Neuronal stem cell (in vitro differentiated cells): ENCODE measurements around the gene FADS2.

ENCODE experiments used
- DNase-seq: peaks from one replicate; pipeline ENCODE4 v3.0.0-alpha.2; 2013; ENCODE audit warnings: low spot score
- H2AFZ ChIP-seq: one replicate; pipeline ENCODE4 v1.6.1; 2013; ENCODE audit warnings: mild to moderate bottlenecking, low read length, inconsistent platforms
- H2AK5ac ChIP-seq: 2 replicates; pipeline ENCODE4 v1.6.1; 2013; ENCODE audit warnings: low read depth, mild to moderate bottlenecking, inconsistent platforms, low read length, moderate library complexity, mixed read lengths
- H2BK120ac ChIP-seq: 2 replicates; pipeline ENCODE4 v1.6.1; 2013; ENCODE audit warnings: low read depth, mild to moderate bottlenecking, inconsistent platforms, low read length, moderate library complexity, mixed read lengths
- H2BK12ac ChIP-seq: one replicate; pipeline ENCODE4 v1.6.1; 2013; ENCODE audit warnings: low read length, inconsistent platforms
- H2BK15ac ChIP-seq: 2 replicates; pipeline ENCODE4 v1.6.1; 2013; ENCODE audit warnings: mild to moderate bottlenecking, low read length, inconsistent platforms, mixed read lengths
- H2BK5ac ChIP-seq: one replicate; pipeline ENCODE4 v1.6.1; 2013; ENCODE audit warnings: inconsistent platforms, mild to moderate bottlenecking, low read length, moderate library complexity
- H3K14ac ChIP-seq: one replicate; pipeline ENCODE4 v1.6.1; 2013; ENCODE audit warnings: low read length, inconsistent platforms
- H3K18ac ChIP-seq: 2 replicates; pipeline ENCODE4 v1.6.1; 2013; ENCODE audit warnings: low read length, inconsistent platforms
- H3K23ac ChIP-seq: 2 replicates; pipeline ENCODE4 v1.6.1; 2013; ENCODE audit warnings: low read depth, mild to moderate bottlenecking, mixed read lengths, low read length, inconsistent platforms; ENCODE audit not compliant: poor library complexity
- H3K27ac ChIP-seq: replicated peaks from 3 replicates; pipeline ENCODE4 v1.5.1; 2013; ENCODE audit warnings: low read length, inconsistent platforms
- H3K27me3 ChIP-seq, 3 experiments: 2 replicates each; pipeline ENCODE4 v1.6.1; 2013; ENCODE audit warnings: low read length in 3 of 3, mild to moderate bottlenecking in 2 of 3, inconsistent platforms in 1 of 3, low read depth in 1 of 3, mixed read lengths in 1 of 3, moderate library complexity in 1 of 3; ENCODE audit not compliant: control insufficient read depth in 3 of 3, insufficient read depth in 3 of 3
- H3K36me3 ChIP-seq, 2 donors: replicated peaks in 1 of 2; 2 replicates each; pipeline ENCODE4 v1.6.1; 2013; ENCODE audit warnings: low read length in 2 of 2; ENCODE audit not compliant: control insufficient read depth in 2 of 2, insufficient read depth in 2 of 2
- H3K4ac ChIP-seq: 2 replicates; pipeline ENCODE4 v1.6.1; 2013; ENCODE audit warnings: inconsistent platforms, mild to moderate bottlenecking, low read length, moderate library complexity
- H3K4me1 ChIP-seq, 2 donors: 1 replicate in 1 of 2; 2 replicates in 1 of 2; pipeline ENCODE4 v1.6.1; 2013; ENCODE audit warnings: low read length in 2 of 2, low read depth in 1 of 2; ENCODE audit not compliant: control insufficient read depth in 2 of 2, insufficient read depth in 1 of 2
- H3K4me2 ChIP-seq: one replicate; pipeline ENCODE4 v1.6.1; 2013; ENCODE audit warnings: mild to moderate bottlenecking, low read length, inconsistent platforms; ENCODE audit not compliant: insufficient read depth, poor library complexity, severe bottlenecking
- H3K4me3 ChIP-seq, 2 donors: 2 replicates each; pipeline ENCODE4 v1.5.1; 2013; ENCODE audit warnings: low read length in 2 of 2, mild to moderate bottlenecking in 2 of 2, inconsistent platforms in 1 of 2, moderate library complexity in 1 of 2
- H3K79me1 ChIP-seq: one replicate; pipeline ENCODE4 v1.6.1; 2013; ENCODE audit warnings: low read depth, mild to moderate bottlenecking, inconsistent platforms, low read length, moderate library complexity
- H3K9ac ChIP-seq: one replicate; pipeline ENCODE4 v1.6.1; 2013; ENCODE audit warnings: mild to moderate bottlenecking, low read depth, low read length, inconsistent platforms; ENCODE audit not compliant: poor library complexity
- H3K9me3 ChIP-seq, 2 donors: replicated peaks in 1 of 2; 2 replicates each; pipeline versions ENCODE3 to v1.6.1; 2013; ENCODE audit warnings: low read length in 2 of 2, mild to moderate bottlenecking in 2 of 2, inconsistent platforms in 1 of 2, low read depth in 1 of 2, mixed read lengths in 1 of 2, moderate library complexity in 1 of 2; ENCODE audit not compliant: control insufficient read depth in 2 of 2, insufficient read depth in 1 of 2
- H4K8ac ChIP-seq: one replicate; pipeline ENCODE4 v1.6.1; 2013; ENCODE audit warnings: low read depth, mild to moderate bottlenecking, inconsistent platforms, low read length, moderate library complexity
- H4K91ac ChIP-seq: one replicate; pipeline ENCODE4 v1.6.1; 2013; ENCODE audit warnings: low read length, low read depth, mild to moderate bottlenecking, inconsistent platforms; ENCODE audit not compliant: poor library complexity
- WGBS, 2 donors: extraction: QIAGEN DNeasy Blood & Tissue Kit; methylation state at CpG; one replicate each; pipeline ENCODE4 v1.1.7; 2013; ENCODE audit warnings: missing lambda C conversion rate in 2 of 2, mixed read lengths in 1 of 2; ENCODE audit not compliant: insufficient read length in 2 of 2, insufficient replicate concordance in 1 of 2; ENCODE audit errors: extremely low coverage in 2 of 2; 5-methylcytosine and 5-hydroxymethylcytosine counted together

Gene FADS2

DNA sequence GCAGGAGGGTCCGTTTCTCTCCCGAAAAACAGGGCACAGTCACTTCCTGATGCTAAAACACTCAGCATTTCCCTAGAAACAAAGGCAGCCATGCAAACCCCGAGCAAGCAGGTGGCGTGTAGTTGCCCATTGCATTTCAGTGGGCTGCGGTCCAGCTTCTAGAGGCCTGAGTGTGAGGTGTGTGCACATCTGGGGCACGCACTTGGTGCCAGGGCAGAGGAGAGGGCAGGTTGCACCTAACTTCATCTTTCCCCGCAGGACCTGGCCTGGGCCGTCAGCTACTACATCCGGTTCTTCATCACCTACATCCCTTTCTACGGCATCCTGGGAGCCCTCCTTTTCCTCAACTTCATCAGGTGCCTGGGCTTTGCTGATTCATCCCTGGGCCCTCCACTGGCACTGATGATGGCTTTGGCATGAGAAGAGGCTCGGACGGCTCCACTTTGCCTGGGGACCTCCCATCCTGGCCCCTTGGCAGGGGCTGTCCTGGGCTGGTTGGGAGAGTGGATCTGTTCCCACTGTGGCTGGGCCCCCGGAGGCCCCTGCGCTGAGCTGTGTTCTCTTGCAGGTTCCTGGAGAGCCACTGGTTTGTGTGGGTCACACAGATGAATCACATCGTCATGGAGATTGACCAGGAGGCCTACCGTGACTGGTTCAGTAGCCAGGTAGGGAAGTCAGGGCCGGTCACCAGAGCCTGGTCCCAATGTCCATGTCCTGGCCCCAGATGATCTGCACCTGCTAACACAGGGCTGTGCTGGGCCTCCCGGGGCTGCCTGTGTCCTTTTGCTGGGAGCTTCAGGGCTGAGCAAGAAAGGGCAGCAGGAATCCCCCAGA is 34.8 kb downstream of the FADS2 start:
- no peak overlapping the region for H3K18ac ChIP-seq
- no CpG with 5 or more reads among the region's 18 CpGs for WGBS, 2 donors
- H2BK12ac ChIP-seq: no peak overlapping the region
- H2AFZ ChIP-seq: no peak overlapping the region
- no peak overlapping the region for H3K9ac ChIP-seq
- H3K9me3 ChIP-seq: no peaks in the 10 kb centered on the region
- H3K4me2 ChIP-seq: no peak overlapping the region
- no peak overlapping the region for H3K4me3 ChIP-seq
- H2BK120ac ChIP-seq: no peak overlapping the region
- no peaks in the 10 kb centered on the region for H3K4me1 ChIP-seq
- H3K23ac ChIP-seq: no peak overlapping the region
- no peak overlapping the region for H4K91ac ChIP-seq
- DNase-seq: no peak
- H2AK5ac ChIP-seq: no peak overlapping the region
- H3K27me3 ChIP-seq: no peaks in the 10 kb centered on the region
- peaks cover 69 to 93% of the 10 kb centered on the region in 2 donors for H3K36me3 ChIP-seq
- H3K27ac ChIP-seq: no peak overlapping the region
- no peak overlapping the region for H3K4ac ChIP-seq
- H3K14ac ChIP-seq: no peak overlapping the region
- peaks cover 4% of the 10 kb centered on the region for H3K79me1 ChIP-seq
- no peak overlapping the region for H2BK5ac ChIP-seq
- no peak overlapping the region for H4K8ac ChIP-seq
- no peak overlapping the region for H2BK15ac ChIP-seq

GRCh38 chr11:61863548-61864081 is 35.5 kb downstream of the FADS2 start:
- H3K4ac ChIP-seq: no peak overlapping the region
- no peaks in the 10 kb centered on the region for H3K9me3 ChIP-seq
- no peak overlapping the region for H3K27ac ChIP-seq
- no peaks in the 10 kb centered on the region for H3K4me1 ChIP-seq
- no peak for DNase-seq
- H2BK15ac ChIP-seq: no peak overlapping the region
- no peaks in the 10 kb centered on the region for H3K27me3 ChIP-seq
- no peak overlapping the region for H2BK5ac ChIP-seq
- H3K4me3 ChIP-seq: no peak overlapping the region
- H2AFZ ChIP-seq: no peak overlapping the region
- H3K18ac ChIP-seq: no peak overlapping the region
- H3K9ac ChIP-seq: no peak overlapping the region
- H3K4me2 ChIP-seq: no peak overlapping the region
- peaks cover 69 to 86% of the 10 kb centered on the region in 2 donors for H3K36me3 ChIP-seq
- no peak overlapping the region for H2BK120ac ChIP-seq
- H3K79me1 ChIP-seq: peaks cover 4% of the 10 kb centered on the region
- H2AK5ac ChIP-seq: no peak overlapping the region
- H3K14ac ChIP-seq: no peak overlapping the region
- peak overlapping the region; percentile 73 for H3K23ac ChIP-seq
- no peak overlapping the region for H4K91ac ChIP-seq
- H4K8ac ChIP-seq: no peak overlapping the region
- H2BK12ac ChIP-seq: no peak overlapping the region
- WGBS, 2 donors: no CpG with 5 or more reads among the region's 13 CpGs

DNA sequence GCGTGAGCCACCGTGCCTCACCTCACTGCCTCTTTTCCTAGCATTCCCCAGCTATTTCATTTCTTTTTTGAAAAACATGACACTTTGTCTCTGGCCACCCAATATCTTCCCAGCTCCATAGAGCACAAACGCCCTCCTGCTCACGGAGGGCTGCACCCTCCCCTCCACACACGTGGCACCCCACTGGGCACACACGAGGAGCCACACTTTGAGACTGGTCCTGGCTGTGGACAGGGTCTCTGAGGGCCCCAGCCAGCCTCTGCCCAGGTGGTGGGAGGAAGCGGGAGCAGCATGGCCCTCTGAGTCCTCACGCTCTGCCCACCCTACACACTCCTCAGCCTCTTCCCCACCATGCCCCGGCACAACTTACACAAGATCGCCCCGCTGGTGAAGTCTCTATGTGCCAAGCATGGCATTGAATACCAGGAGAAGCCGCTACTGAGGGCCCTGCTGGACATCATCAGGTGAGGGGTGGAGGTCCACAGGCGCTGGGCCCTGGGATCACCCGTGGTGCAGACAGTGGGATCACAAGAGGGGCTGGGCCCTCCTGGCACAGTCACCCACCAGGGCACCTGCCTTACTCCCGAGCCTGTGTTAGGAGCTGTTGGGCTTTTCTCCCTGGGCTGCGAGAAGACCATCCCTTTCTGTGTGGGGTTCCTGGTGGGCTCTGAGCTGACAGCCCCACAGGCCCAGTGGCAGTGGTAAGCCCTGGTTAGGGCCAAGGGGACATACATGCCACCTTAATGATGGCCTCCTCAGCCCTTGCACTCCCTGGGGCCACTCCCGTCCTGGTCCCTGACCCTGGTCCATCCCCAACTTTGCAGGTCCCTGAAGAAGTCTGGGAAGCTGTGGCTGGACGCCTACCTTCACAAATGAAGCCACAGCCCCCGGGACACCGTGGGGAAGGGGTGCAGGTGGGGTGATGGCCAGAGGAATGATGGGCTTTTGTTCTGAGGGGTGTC is 37.0 kb downstream of the FADS2 start:
- no peaks in the 10 kb centered on the region for H3K9me3 ChIP-seq
- H3K4me2 ChIP-seq: no peak overlapping the region
- no peak overlapping the region for H2AFZ ChIP-seq
- H2BK12ac ChIP-seq: no peak overlapping the region
- H4K8ac ChIP-seq: no peak overlapping the region
- H2BK120ac ChIP-seq: no peak overlapping the region
- H3K4ac ChIP-seq: no peak overlapping the region
- H2BK5ac ChIP-seq: peak overlapping the region; percentile 78
- H3K14ac ChIP-seq: no peak overlapping the region
- H3K27me3 ChIP-seq: no peaks in the 10 kb centered on the region
- no peak overlapping the region for H2BK15ac ChIP-seq
- H3K18ac ChIP-seq: peak overlapping the region; percentile 16
- peak overlapping the region; percentile 52 for H3K23ac ChIP-seq
- H3K9ac ChIP-seq: no peak overlapping the region
- WGBS, 2 donors: no CpG with 5 or more reads among the region's 20 CpGs
- peaks cover 58 to 71% of the 10 kb centered on the region in 2 donors for H3K36me3 ChIP-seq
- no peak overlapping the region for H3K27ac ChIP-seq
- no peak overlapping the region for H4K91ac ChIP-seq
- no peak for DNase-seq
- no peak overlapping the region for H2AK5ac ChIP-seq
- peaks cover 5 to 7% of the 10 kb centered on the region in 2 donors for H3K4me1 ChIP-seq
- H3K79me1 ChIP-seq: peaks cover under 1% of the 10 kb centered on the region
- H3K4me3 ChIP-seq: peak overlapping the region in 1 of 2 donors; percentile 11
